Measurements from ENCODE around the gene TMEM59.
"Not testable (repeated sequence)": the region's sequence is repeated elsewhere in the genome, so short reads cannot be mapped to it uniquely, and the experiment has no call there.

The TMEM59 gene

GRCh38 chr1:54011316-54012007 lies 41.5 kb downstream of the TMEM59 start:
- DNase-seq, result no peak

DNA sequence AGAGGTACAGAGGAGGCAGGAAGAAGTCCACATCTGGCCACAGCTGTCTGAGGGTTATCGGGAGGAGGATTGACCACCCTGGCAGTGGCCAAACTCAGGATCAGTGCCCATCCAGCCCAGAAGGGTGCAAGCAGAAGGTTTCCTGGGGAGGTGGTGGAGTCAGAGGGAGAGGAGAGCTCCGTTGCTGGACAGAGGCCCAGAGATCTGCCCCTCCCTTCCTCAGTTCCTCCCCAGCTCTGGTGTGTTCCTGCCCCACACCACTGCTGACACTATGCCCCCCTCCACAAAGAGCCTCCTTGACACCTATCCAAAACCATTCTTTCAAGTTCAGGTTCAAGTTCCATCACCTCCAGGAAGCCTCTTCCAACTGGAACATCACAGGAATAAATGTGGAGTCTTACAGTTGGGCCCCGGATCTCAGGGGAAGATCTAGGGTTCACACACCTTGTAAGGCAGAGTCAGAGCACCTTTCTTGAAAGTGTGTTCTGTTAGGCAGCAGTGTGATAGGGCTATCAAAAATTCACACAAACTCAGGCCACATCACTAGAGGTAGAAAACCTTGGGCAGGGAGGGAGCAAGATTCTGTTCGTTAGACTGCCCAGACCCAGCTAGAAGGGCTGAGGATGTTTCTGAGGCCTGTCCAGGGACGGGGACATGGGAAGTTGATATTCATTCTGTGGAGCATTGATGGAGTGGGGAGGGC lies 42.4 kb downstream of the TMEM59 start:
- no peak for DNase-seq

- no peak for DNase-seq
These were observed 43.6 kb downstream of the TMEM59 start for GRCh38 chr1:54009406-54009805.

DNA sequence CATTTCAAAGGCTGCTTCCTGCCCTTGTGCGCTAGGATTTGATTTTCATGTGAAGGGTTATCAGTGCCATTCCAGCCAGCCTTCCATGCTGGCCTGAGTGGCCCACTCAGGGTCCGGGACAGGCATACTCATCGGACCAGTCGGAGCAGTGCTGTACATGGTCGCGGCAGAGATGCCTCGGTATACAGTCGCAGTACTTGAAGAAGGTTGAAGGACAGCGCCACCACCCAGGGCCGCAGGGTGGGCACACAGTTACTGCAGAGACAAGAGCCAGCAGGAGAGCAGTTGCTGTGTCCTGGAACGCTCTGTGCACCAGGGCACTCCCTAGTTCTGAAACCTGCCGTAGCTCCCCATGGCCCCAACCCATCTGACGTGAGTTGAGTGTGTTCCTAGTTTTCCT lies 44.1 kb downstream of the TMEM59 start:
- no peak for DNase-seq

GRCh38 chr1:54007613-54008012 lies 45.4 kb downstream of the TMEM59 start:
- no peak for DNase-seq

DNA sequence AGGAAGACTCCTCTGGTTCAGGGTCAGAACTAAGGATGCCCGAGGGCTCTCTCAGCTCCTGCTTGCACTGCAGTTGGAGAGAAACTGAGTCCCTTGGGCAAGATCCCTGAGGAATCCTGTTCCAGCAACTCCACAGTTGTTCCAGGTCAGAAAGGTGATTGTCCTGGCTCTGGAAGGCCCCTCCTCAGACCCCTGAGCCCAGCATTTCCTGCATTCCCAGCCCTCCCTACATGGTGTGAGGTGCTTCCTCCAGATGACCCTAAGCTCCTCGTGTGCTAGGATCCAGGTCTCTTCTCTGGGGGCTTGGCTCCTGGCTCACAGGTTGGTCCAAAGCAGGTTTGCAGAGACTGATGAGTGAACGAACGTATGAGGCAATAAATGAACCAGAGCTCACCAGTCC lies 46.5 kb downstream of the TMEM59 start:
- DNase-seq, result no peak

GRCh38 chr1:54004481-54005049 lies 48.4 kb downstream of the TMEM59 start:
- DNase-seq, result no peak

GRCh38 chr1:54003750-54004480 lies 49.1 kb downstream of the TMEM59 start:
- DNase-seq, result not testable (repeated sequence)

GRCh38 chr1:54003249-54003646 lies 49.8 kb downstream of the TMEM59 start:
- DNase-seq, result no peak

- DNase-seq, result no peak
These were observed 50.3 kb downstream of the TMEM59 start for GRCh38 chr1:54002544-54003248.

GRCh38 chr1:54001591-54001990 lies 51.4 kb downstream of the TMEM59 start:
- no peak for DNase-seq

DNA sequence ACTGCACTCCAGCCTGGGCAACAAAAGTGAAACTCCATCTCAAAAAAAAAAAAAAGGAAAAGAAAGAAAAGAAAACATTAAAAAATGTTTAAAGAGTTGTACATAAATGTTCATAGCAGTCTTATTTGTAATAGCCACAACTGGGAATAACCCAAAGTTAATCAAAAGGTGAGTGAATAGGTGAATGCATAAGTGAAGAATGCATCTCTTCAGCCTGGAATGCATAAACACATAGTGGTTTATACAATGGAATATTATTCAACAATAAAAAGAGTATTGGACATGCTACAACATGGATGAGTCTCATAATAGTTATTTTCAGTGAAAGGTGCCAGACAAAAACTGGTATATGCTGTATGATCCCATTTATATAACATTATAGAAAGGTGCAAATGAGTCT lies 53.1 kb downstream of the TMEM59 start:
- DNase-seq, result no peak

- DNase-seq, result no peak
These were observed 54.8 kb downstream of the TMEM59 start for GRCh38 chr1:53998223-53998622.

- DNase-seq, result no peak
These were observed 57.3 kb downstream of the TMEM59 start for GRCh38 chr1:53995683-53996082.

GRCh38 chr1:53994516-53994915 lies 58.5 kb downstream of the TMEM59 start:
- not testable (repeated sequence) for DNase-seq

- no peak for DNase-seq
These were observed 60.7 kb downstream of the TMEM59 start for GRCh38 chr1:53992085-53992874.

- DNase-seq, result no peak
These were observed 65.1 kb downstream of the TMEM59 start for GRCh38 chr1:53987880-53988279.

DNA sequence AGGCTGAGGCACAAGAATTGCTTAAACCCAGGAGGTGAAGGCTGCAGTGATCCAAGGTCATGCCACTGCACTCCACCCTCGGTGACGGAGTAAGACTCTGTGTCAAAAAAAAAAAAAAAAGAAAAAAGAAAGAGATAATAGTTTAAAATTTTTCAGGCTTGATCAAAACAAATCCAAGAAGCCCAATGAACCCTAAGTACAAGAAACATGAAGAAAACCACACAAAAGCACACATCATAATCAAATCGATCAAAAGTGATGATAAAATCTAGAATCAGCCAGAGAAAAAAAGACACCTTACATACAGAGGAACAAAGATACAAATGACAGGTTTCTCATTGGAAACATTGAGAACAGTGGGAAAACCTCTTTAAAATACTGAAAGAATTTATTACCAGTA lies 66.5 kb downstream of the TMEM59 start:
- DNase-seq, result no peak

DNA sequence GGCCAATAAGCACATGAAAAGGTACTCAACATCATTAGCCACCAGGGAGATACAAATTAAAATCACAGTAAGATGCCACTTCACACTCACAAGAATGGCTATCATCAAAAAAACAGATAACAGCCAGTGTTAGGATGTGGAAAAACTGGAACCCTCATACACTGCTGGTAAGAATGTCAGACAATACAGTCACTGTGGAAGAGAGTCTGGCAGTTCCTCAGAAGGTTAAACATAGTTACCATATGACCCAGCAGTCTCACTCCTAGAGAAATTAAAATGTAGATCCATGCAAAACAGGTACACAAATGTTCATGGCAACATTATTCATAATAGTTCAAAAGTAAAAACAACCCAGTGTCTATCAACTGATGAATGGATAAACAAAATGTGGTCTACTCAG lies 68.3 kb downstream of the TMEM59 start:
- DNase-seq, result no peak

DNA sequence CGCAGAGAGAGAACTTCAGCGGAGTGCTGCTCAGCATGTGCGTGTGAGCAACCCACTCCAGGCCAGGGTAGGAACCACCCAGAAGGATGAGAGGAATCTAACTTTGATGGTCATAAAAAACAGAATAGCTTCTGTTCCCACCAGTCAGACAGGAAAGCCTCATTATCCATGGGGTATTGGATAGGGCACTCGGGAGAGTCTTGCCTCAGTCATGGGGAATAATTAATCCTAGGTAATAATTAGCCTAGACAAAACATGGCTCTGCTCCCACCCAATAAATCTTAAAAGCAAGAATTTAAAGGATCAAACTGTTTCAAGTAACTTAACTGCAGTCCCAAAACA lies 70.3 kb downstream of the TMEM59 start:
- no peak for DNase-seq

DNA sequence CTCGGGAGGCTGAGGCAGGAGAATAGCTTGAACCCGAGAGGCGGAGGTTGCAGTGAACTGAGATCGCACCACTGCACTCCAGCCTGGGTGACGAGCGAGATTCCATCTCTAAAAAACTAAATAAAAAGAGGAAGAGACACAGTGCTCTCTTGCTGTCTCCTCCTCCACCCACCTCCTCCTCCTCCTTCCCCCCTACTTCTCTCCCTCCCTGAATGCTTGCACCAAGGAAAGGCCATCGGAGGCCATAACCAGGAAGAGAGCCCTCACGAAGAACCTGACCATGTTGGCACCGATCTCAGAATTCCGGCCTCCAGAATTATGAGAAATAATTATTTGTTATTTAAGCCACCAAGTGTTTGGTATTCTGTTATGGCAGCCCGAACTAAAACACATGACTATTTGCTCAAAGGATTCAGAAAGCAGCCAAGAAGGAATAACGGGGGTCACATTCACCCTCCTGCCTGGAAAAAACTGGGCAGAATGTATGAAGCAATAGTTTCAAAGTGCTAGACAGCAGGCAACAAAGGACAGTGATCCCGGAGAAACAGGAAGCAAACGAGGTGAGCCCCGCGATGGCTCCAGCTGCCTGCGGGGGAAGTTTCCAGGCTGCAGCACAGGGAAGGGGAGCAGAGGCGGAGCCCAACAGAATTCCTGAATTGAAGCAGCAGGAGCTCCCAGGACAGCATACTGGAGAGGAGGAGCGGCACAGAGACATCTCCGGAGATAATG lies 70.8 kb downstream of the TMEM59 start:
- no peak for DNase-seq

GRCh38 chr1:53981220-53981619 lies 71.8 kb downstream of the TMEM59 start:
- no peak for DNase-seq

Data from activated gamma-delta T cell (primary cell).